Breast epithelium (tissue), 3 donors: ENCODE measurements around the gene CD247.

Experiments
- CTCF ChIP-seq, 3 donors: fragments of 450-650 bp; IDR thresholded peaks; one replicate each; pipeline ENCODE4 v1.5.1; 2016 to 2017; ENCODE audit warnings: antibody characterized with exemption in 3 of 3, mild to moderate bottlenecking in 3 of 3, moderate library complexity in 3 of 3
- POLR2A ChIP-seq: fragments of 450-650 bp; IDR thresholded peaks from one replicate; pipeline ENCODE4 v1.6.1; 2016; ENCODE audit warnings: antibody characterized with exemption, mild to moderate bottlenecking, moderate library complexity

- TF ChIP-seq CTCF (IDR thresholded peaks at IDR 0.05) = no peak
- TF ChIP-seq POLR2A = no peak
Measured at GRCh38 chr1:167482184-167482583, 36.1 kb downstream of the CD247 start.
